WTC11 (cell line): ENCODE results near the gene HAGHL. TPM values are rescaled to one million over a fixed set of nuclear protein-coding genes. Genes with fewer than 3 reads are reported as not detected.

Experiments used
- ATAC-seq: fragments of 200-7000 bp; cut with Tn5 transposase; 2 replicates; pipeline ENCODE4 v1.10.0; 2021; ENCODE audit warnings: mild to moderate bottlenecking, moderate library complexity
- CTCF ChIA-PET: fragments of 300-600 bp; sonication (Branson Sonifier 250); formaldehyde crosslinking; loops from one replicate; lab custom pipeline; 2021; ENCODE audit warnings: antibody characterized with exemption; lab: Charles Lee
- POLR2A ChIA-PET: fragments of 350-600 bp; sonication (Branson Sonifier 250); formaldehyde crosslinking; loops from one replicate; lab custom pipeline; 2021; ENCODE audit warnings: antibody characterized with exemption; lab: Charles Lee
- DNase-seq: peaks from one replicate; pipeline ENCODE4 v3.0.0; 2021; ENCODE audit warnings: low spot score
- H3K27ac Mint-ChIP-seq: 2 replicates; pipeline ENCODE4 v1.8.0; 2021; ENCODE audit warnings: mixed read lengths
- H3K27me3 Mint-ChIP-seq: 2 replicates; pipeline ENCODE4 v1.8.0; 2021; ENCODE audit warnings: low read depth, mild to moderate bottlenecking, moderate library complexity, mixed read lengths
- H3K36me3 Mint-ChIP-seq: 2 replicates; pipeline ENCODE4 v1.8.0; 2021; ENCODE audit warnings: mixed read lengths
- H3K4me1 Mint-ChIP-seq: 2 replicates; pipeline ENCODE4 v1.8.0; 2022; ENCODE audit warnings: mixed read lengths
- H3K4me3 Mint-ChIP-seq: 2 replicates; pipeline ENCODE4 v1.8.0; 2021; ENCODE audit warnings: mild to moderate bottlenecking, moderate library complexity, mixed read lengths
- H3K9me3 Mint-ChIP-seq: 2 replicates; pipeline ENCODE4 v1.8.0; 2021; ENCODE audit warnings: mixed read lengths
- ATF2 ChIP-seq: sonication (generic); formaldehyde crosslinking; IDR thresholded peaks from 2 replicates; pipeline ENCODE4 v1.8.1; 2022; ENCODE audit warnings: low read depth, missing genetic modification reagents, borderline replicate concordance
- CDX4 ChIP-seq: fragments of 250-450 bp; sonication (Bioruptor Pico); IDR thresholded peaks from 2 replicates; pipeline ENCODE4 v1.9.0; 2021; ENCODE audit warnings: moderate library complexity, mild to moderate bottlenecking, inconsistent platforms, borderline replicate concordance
- CREM ChIP-seq: sonication (generic); formaldehyde crosslinking; IDR thresholded peaks from 2 replicates; pipeline ENCODE4 v1.8.1; 2022; ENCODE audit warnings: mild to moderate bottlenecking, missing genetic modification reagents, moderate library complexity
- ESRRA ChIP-seq: sonication (generic); formaldehyde crosslinking; IDR thresholded peaks from 2 replicates; pipeline ENCODE4 v1.8.1; 2022; ENCODE audit warnings: mild to moderate bottlenecking, missing genetic modification reagents, borderline replicate concordance
- IRF1 ChIP-seq: sonication (generic); formaldehyde crosslinking; IDR thresholded peaks from 2 replicates; pipeline ENCODE4 v1.8.0; 2023; ENCODE audit warnings: missing genetic modification reagents
- KAT7 ChIP-seq: sonication (generic); formaldehyde crosslinking; IDR thresholded peaks from 2 replicates; pipeline ENCODE4 v1.8.1; 2023; ENCODE audit warnings: missing genetic modification reagents, mild to moderate bottlenecking, borderline replicate concordance
- NFATC4 ChIP-seq: fragments of 250-450 bp; sonication (Bioruptor Pico); IDR thresholded peaks from 2 replicates; pipeline ENCODE4 v1.9.0; 2021; ENCODE audit warnings: mild to moderate bottlenecking
- PRDM15 ChIP-seq: sonication (generic); formaldehyde crosslinking; IDR thresholded peaks from 2 replicates; pipeline ENCODE4 v1.8.0; 2022; ENCODE audit warnings: missing genetic modification reagents
- RELA ChIP-seq: sonication (generic); formaldehyde crosslinking; IDR thresholded peaks from 2 replicates; pipeline ENCODE4 v1.8.1; 2022; ENCODE audit warnings: missing genetic modification reagents, mild to moderate bottlenecking, borderline replicate concordance
- TEAD1 ChIP-seq: sonication (generic); formaldehyde crosslinking; IDR thresholded peaks from 2 replicates; pipeline ENCODE4 v1.8.0; 2022; ENCODE audit warnings: mild to moderate bottlenecking, missing genetic modification reagents
- ZNF281 ChIP-seq: sonication (generic); formaldehyde crosslinking; IDR thresholded peaks from 2 replicates; pipeline ENCODE4 v1.8.0; 2023; ENCODE audit warnings: mild to moderate bottlenecking, missing genetic modification reagents
- total RNA-seq: library from RNA; stranded (reverse); gene quantifications from 3 replicates; pipeline ENCODE4 v1.2.3, GENCODE V29; 2021
- TF ChIP-seq, protein P1 (sequence below): sonication (generic); formaldehyde crosslinking; IDR thresholded peaks from 2 replicates; pipeline ENCODE4 v1.8.0; 2022; ENCODE audit warnings: mild to moderate bottlenecking, missing genetic modification reagents
- TF ChIP-seq, protein P2 (sequence below): sonication (generic); formaldehyde crosslinking; IDR thresholded peaks from 2 replicates; pipeline ENCODE4 v1.8.1; 2023; ENCODE audit warnings: mild to moderate bottlenecking, moderate library complexity, missing genetic modification reagents

HAGHL gene
- total RNA-seq, 1 experiment from 2014 or later, result 41.7 TPM

DNA sequence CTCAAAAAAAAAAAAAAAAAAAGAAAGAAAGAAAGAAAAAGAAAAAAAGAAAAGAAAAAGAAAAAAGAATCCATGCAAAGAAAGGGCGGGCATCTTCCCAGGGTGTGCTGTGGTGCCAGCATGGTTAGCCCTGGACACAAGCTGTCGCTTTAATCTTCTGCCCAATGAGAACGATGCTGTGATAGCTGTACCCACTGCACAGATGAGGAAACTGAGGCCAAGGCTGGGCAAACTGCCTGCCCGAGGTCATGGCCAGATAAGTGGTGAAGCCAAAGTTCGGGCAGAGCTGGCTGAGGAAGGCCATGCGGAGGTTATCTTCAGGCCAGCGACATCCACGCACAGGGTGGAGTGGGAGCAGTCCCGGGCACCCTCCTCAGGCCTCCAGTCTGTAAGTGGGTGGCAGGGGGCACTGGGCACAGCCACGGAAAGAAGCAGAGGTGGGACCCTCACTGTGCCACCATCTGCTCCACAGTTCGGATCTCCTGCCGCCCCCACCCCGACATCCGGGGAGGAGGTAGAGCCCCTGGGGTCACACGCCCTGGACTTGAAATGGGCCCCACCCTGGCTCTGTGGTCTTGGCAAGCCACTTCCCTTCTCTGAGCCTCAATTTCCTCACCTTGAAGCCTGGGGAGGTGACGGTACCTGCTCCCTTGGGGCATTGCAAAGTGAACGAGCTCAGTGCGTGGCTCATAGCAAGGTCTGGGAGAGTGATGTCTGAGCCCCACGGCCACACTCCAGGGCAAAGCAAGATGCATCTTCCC is 27.8 kb upstream of the HAGHL start:
- Mint-ChIP-seq H3K4me1 (peaks cover 4% of the 10 kb centered on the region; the same call in 1 of the 2 replicates), H3K4me3 (no peak overlapping the region), H3K27ac (no peak overlapping the region), H3K9me3 (no peaks in the 10 kb centered on the region), H3K36me3 (no peaks in the 10 kb centered on the region), H3K27me3 (peaks cover 85% of the 10 kb centered on the region)
- POLR2A ChIA-PET, result no interaction called here
- CTCF ChIA-PET, result no interaction called here
- ATAC-seq (no peak), DNase-seq (no peak)
- TF ChIP-seq CDX4 (CRISPR knock-in tag), result no peak
- TF ChIP-seq IRF1, result no peak
- TF ChIP-seq ATF2 (CRISPR knock-in tag), result no peak
- TF ChIP-seq TEAD1, result no peak
- TF ChIP-seq ZNF281 (CRISPR knock-in tag), result no peak
- TF ChIP-seq PRDM15 (CRISPR knock-in tag), result no peak
- no peak for TF ChIP-seq KAT7 (CRISPR knock-in tag)
- TF ChIP-seq, protein P1, sequence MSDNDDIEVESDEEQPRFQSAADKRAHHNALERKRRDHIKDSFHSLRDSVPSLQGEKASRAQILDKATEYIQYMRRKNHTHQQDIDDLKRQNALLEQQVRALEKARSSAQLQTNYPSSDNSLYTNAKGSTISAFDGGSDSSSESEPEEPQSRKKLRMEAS, result no peak
- TF ChIP-seq NFATC4, result no peak
- TF ChIP-seq, protein P2, sequence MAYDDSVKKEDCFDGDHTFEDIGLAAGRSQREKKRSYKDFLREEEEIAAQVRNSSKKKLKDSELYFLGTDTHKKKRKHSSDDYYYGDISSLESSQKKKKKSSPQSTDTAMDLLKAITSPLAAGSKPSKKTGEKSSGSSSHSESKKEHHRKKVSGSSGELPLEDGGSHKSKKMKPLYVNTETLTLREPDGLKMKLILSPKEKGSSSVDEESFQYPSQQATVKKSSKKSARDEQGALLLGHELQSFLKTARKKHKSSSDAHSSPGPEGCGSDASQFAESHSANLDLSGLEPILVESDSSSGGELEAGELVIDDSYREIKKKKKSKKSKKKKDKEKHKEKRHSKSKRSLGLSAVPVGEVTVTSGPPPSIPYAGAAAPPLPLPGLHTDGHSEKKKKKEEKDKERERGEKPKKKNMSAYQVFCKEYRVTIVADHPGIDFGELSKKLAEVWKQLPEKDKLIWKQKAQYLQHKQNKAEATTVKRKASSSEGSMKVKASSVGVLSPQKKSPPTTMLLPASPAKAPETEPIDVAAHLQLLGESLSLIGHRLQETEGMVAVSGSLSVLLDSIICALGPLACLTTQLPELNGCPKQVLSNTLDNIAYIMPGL (CRISPR knock-in tag), result no peak
- TF ChIP-seq ESRRA (CRISPR knock-in tag), result no peak
- no peak for TF ChIP-seq CREM (CRISPR knock-in tag)
- no peak for TF ChIP-seq RELA
